Myocyte (in vitro differentiated cells): ENCODE results near the gene SFXN4. TPM values are rescaled to one million over a fixed set of nuclear protein-coding genes. Genes with fewer than 3 reads are reported as not detected.

Experiments used
- DNase-seq: peaks from one replicate; pipeline ENCODE4 v3.0.0-alpha.2; 2012; ENCODE audit warnings: low read depth
- polyA plus RNA-seq: library from polyadenylated mRNA; unstranded; fragments of >200 nt; gene quantifications from one replicate; pipeline ENCODE4 v1.2.1, GENCODE V29; 2012; ENCODE audit warnings: missing spikeins
- total RNA-seq: library from RNA; depleted of rRNA; stranded (reverse); fragments of >200 nt; gene quantifications from 2 replicates; pipeline ENCODE4 v1.2.3, GENCODE V29; 2014

The SFXN4 gene, protein sequence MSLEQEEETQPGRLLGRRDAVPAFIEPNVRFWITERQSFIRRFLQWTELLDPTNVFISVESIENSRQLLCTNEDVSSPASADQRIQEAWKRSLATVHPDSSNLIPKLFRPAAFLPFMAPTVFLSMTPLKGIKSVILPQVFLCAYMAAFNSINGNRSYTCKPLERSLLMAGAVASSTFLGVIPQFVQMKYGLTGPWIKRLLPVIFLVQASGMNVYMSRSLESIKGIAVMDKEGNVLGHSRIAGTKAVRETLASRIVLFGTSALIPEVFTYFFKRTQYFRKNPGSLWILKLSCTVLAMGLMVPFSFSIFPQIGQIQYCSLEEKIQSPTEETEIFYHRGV
- 18.2 and 33.2 TPM in 2 replicates for total RNA-seq
- 13.7 TPM for polyA plus RNA-seq

DNA sequence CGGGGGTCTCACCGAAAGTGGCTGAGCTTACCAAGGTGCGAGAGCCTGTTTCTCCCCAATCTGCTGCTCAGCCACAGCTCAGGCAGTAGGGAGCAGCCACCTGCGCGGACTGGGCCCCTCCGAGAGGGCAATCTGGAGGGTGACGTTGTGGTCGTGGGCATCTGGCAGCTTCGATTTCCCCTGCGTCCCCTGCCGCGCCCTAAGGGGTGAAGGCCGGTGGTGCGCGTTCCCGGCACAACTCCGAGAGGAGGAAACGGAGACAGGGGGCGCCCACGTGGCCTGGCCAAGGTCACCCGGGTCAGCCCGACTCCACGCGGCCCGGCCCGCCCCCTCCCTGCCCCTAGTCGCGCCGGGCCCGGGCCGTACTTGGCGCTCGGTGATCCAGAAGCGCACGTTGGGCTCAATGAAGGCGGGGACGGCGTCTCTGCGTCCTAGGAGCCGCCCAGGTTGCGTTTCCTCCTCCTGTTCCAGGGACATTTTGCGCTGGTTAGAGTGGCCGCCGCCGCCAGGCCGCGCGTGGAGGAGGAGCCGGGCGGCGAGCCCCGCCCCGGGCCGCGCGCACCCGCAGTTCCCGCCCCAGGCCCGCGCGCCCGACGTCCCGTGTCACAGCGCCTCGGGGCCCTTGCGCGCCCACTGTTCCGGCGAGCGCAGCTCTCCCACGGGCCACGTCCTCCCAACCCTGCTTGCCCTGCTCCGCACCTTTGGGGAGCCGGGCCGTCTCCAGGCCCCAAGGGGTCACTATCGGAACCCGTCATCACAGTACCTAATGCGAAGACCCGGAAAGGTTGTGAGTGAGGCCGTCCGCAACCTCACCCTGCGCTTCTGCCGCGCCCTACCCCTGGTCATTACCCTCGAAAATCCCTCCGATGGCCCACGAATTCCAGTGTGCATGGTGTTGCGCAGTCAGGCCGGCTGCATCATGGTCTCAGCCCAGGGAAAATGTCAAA, at the start of gene SFXN4:
SFXN4 (minus strand) TSS at position 544 of the 947 bp plus-strand sequence; CDS start at position 477, 67 bp downstream.
- peak; percentile 75 for DNase-seq

DNA sequence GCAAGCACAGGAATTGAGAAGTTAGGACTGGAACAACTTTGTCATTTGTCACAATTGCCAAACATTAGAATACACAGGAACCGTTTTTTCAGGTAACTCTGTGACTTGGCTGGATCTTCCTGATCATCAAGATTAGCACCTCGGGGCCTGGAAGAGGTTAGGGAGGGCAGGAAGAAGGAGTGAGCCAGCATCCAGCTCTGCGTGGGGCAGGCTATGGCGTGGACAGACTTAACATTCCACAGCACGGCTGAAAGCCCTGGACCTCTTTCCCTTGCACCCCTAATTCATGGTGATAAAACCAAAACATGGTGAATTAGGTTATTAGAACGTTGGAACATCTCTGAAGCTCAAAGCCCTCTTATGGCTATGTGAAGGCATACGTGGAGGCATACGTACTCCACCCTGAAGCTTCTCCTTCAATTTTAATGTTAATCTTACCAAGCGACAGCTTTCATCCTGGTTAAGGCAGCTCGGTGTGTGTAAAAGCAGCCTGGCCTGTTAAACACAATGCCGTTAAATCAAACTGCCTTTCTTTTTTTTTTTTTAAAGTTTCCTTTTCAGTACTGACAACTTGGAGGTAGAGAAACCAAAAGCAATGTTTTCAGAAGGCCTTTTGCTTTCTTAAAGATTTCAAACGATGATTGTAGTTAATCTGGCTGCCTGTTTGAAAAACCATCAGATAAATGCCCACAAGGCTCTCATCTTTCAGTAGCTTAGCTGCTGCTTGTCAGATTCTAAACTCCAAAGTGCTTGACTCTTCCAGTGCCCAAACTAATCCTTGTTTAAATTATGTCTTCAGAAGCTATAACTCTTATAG, 46.3 kb upstream of the SFXN4 start:
- DNase-seq = no peak

DNA sequence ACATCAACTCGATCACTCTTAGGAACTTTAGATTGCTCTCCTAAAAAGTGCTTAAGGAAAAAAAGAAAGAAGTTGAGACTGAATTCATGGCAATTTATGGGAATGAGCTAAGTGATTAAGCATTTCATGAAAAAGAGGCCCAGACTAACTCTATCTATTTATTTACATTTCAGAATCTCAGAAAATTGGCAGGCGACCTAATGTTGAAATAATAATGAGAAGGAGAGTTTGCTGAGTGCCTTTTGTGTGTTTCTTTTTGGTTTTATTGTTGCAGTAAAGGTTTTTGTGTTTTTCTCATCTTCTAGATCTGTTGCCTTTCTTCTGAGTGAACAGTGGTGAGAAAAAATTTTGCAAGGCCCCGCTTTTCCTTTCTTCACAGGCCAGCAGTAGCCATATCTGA, 45.7 kb upstream of the SFXN4 start:
- DNase-seq = no peak

DNA sequence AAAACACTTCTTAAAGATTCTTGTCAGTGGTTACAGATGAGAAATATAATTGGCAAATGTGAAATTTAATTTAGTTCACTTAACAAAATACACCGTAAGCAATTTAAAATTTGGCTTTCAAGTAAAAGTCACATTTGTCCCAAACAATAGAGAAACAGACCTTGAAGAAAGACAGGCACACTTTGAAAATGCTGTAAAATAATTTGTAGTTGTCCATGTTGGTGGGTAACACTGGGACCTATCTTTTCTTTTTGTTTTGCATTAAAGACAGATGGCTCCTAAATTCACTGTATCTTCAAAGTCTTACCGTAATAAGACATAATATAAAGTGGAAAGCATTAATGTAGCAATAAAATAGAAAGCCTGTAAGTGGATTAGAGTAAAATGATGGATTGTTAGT, 45.1 kb upstream of the SFXN4 start:
- DNase-seq = no peak

DNA sequence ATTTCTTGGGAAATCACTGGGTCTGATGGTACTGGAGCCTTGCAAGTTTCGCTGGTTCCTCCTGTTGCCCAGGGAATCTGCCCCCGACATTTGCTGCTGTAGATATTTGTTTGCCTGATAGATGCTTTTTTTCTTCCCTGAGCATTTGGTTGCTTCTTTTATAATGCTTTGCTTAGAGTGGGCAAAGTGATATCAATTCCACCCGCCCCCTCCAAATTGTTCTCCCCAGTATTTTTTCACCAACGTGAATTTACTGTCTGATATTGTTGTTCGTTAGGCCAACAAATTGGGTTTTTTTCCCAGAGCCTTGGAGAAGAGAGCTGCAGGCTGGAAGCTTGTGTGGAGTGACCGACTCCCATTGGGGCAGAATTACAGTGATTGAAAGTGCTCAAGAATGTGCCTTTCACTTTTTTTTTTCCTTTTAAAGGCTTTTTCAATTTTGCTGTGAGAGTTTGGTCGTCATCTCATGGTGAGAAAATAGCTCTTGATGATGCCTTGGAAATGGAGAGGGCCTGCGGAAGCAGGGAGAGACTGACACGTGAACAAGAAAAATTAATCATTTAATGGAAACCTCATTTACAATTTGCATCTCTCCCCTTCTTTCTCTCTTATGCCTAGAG, 44.3 kb upstream of the SFXN4 start:
- no peak for DNase-seq

DNA sequence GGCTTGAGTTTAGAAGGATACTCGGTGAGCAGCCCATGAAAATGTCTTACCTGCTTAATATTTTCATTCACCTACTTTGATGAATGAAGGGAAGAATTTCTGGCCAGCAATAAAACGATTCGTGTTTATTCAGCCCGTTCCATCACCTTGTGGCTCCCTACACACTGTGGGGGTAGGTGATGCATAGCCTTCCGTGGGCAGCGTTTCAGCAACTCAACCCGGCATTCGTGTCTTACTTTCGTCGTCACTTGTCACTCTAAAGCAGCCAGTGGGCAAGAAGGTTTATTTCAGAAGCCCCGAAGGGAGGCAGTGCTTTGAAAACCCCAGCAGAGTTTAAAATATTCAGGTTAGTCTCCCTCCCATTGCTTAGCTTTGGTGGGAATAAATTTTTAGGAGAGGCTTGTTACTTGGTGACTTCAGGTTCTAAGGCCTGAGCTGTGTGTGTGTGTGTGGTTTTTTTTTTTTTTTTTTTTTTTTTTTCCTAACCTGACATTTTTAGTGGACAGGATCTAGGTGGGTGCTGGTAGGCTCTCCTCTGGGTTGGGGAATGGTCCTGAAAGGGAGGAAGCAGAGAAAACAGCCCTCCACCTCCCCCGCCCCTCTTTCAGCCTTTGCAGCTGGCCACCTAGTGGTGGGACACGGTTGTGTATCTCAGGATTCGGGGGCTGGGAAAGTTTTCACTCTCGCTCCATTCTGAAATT, 43.7 kb upstream of the SFXN4 start:
- DNase-seq = peak; percentile 61

DNA sequence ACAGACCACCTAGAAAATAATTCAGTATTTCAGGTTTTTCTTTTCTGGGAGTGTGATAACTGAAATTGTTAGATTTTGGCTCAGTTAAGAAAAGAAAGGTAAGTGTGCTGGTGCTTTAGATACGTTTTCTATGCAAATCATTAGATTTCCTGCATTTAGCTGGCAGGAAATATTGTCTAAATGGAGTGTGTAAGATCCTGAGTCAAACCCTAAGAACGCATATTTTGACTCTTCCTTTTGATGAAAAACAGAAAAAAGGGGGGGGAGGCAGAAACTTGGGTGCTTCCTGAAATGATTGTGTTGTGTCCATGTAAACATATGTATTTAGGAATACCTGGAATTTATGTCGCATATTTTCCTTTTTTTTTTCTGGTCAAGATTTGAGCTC, 43.0 kb upstream of the SFXN4 start:
- no peak for DNase-seq

DNA sequence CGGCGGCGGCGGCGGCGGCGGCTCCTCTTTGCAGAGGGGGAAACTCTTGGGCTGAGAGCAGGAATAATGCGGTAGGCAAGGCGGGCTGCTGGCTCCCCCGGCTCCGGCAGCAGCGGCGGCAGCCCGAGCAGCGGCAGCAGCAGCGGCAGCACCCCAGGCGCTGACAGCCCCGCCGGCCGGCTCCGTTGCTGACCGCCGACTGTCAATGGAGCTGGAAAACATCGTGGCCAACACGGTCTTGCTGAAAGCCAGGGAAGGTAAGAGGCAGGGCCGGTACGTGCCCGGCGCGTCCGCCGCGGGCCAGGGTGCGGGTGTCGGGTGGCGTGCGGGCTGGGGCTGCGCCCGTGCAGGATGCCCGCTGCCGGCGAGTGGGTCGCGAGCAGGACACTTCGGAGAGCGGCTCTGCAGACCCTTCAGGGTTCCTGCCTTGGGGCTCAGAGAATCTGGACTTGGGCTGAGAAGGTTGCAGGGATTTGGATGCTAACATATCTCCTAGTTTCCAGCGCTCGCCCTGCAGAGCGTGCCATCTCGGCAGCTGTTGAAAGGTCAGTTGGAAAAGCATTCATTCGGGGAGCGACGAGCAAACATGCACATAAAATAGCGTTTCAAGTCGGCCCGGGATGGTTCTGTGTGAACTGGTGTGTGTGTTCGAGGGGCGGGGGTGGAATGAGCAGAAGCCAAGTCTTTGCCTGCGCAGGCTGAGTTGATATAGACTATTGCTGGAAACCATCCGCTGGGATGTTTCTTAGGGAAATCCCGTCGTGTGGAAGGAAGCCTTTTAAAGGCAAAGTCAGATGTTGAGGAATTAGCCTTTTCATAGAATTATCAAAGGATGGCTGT, 42.4 kb upstream of the SFXN4 start:
- DNase-seq = peak; percentile 50

DNA sequence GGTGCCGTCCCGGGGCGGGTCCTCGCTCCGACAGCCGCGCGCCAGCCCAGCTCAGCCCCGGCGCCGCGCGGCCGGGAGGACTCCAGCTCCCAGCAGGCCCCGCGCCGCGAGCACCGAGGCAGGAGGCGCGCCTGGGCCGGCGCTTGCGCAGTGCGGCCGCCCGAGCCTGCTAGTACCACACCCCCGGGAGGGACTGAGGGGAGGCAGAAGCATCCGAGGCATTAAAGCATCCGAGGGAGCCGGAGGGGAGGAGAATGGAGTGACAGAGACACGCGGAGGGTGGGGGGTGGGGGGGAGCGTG, 41.8 kb upstream of the SFXN4 start, which contains the start of gene GRK5:
GRK5 (plus strand) TSS at position 206 of the 301 bp plus-strand sequence. CDS start 347 bp downstream, outside the sequence.
- DNase-seq = peak; percentile 97

DNA sequence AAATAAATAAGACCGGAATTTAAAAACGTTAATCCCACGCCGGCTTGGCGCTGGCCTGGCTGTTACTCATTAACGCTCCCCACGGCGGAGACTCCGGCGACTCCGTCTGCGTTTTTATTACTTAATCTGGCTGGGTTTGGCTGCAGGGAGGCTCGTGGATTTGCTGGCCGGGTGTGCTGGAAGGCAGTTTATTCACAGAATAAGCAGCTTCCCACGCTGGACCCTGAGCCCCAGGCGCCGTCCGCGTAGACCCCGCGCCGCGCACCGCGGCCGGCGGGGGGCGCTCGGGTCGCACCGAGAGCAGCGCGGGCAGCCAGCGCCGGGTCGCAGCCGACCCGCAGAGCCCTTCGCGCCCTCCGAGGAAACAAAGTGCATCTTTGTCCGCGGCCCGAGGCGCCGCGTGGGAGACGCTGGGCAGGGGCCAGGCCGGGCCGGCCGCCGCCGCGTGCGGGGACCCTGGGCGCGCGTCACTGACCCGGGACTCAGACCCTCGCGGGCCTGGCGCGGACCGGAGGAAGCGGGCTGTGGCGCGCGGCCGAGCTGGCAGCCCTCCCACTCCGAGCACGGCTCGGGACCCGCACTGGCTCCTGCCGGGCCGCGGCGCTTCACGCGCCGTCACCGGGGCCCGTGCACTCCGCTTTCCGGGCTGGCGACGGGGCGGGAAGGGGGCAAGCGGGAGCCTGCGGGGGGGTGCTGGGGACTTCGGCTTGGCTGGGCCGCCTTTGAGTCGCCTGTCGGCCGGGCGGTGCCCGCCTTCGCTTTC, 41.3 kb upstream of the SFXN4 start:
- peak; percentile 67 for DNase-seq

DNA sequence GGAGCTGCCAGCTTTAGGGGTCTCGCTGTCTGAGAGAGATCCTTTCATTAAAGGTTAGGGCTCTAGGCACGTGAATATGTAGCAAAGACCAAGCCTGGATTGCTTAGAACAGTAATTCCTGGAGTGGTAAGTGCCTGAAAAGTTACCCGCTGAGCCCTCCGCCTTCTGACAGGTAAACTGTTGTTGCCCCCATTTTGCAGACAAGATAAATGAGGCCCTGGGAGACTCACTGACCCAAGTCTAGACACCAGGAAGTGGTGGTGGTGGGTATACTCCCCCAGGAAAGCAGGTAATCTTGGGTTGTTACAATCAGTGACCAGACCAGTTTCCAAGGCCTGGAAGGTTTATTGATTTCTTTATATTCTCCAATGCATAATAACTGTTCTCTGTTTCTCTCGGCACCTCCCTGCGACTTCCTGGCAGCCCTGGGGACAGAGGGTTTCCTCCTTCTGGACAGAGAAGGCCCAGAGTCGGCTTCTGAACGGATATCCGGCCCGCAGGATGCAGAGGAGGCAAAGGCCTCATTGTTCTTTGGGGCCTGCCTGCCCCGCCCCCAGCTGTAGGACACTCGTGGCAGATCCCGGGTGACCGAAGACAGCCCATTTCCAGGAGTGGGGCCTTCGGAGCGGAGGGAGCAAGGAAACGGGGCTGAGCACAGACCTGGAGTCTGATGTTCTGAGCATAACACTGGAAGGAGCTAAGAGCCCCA, 40.5 kb upstream of the SFXN4 start:
- no peak for DNase-seq

DNA sequence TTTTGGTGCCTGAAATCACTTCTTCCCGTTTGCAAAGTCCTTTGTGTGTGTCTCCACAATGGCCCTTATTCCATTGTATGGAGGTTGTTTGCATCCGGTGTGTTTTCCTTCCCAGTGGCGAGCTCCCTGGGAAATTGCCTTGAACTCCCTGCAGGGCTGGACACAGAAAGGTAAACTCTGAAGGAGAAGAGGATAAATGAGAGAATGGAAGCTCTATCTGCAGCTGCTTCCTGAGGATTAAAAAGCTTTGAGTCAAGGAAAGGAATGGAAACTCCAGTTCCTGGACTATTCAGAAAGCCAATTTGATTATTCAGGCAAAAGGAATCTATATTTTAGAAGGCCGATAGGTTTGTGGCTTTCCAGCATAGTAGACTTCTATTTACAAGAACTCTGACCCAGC, 37.5 kb upstream of the SFXN4 start:
- DNase-seq = no peak

DNA sequence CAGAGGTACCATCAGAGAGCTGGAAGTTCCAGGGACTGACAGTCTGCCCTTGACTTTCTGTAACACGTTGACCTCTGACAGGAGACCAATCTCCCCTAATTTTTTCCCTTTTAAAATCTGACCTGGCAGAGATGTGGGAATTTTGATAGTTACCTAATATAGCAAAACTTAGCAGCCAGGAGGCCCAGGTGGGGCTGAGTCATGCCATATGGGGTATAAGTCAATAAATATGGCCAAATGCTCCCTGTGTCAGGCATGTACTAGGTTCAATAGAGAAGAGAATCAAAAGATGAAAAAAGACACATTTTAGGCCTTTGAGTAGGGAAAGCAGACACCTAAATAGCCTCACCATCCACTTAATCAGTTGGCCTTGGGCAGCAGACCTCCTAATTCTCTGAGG, 35.7 kb upstream of the SFXN4 start:
- DNase-seq = no peak

DNA sequence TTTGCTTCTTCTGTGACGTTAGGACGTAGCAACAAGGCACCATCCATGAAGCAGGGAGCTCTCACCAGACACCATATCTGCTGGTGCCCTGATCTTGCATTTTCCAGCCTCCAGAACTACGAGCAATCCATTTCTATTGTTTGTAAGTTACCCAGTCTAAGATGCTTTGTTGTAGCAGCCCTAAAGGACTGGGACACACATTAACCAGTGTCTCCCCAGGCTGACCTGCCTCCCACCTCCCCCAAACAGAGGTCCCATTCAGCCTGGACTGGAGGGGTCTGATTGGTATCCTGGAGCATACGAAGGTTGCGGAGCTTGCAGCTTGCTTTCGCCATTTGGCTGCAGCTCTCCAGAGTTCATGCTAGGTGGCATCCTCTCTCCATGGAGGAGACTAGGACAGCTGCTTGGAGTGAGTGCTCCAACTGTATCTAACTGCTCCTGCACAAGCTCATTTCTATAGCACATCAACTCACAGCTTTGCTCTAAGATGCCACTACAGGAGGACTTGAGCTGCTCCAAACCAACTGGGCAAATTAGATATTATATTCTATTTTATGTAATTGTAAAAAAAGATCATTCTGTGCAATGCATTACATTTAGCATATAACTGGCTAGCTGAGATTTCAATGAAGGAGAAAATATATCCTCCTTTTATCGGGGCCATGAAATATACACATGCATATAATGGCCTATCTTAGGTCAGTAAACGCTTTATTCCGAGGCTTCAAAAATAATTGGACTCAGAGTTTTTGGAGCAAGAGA, 33.9 kb upstream of the SFXN4 start:
- DNase-seq = peak; percentile 77

DNA sequence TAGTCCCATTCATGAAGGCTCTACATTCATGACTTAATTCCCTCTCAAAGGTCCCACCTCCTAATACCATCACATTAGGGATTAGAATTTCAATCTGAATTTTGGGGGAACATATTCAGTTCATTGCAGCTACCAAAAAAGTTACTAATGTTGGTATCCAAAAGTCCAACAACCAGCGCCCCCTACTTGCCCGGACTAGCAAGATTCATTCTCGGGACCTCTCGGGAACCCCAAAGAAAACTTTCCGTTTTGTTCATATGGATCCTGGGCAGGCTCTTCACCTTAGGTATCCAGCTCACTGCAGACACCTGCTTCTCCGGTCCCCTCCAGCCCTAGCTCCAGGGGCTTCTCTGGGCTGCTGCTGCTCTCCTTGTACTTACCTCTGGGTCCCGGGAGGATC, 32.9 kb upstream of the SFXN4 start:
- DNase-seq = no peak

DNA sequence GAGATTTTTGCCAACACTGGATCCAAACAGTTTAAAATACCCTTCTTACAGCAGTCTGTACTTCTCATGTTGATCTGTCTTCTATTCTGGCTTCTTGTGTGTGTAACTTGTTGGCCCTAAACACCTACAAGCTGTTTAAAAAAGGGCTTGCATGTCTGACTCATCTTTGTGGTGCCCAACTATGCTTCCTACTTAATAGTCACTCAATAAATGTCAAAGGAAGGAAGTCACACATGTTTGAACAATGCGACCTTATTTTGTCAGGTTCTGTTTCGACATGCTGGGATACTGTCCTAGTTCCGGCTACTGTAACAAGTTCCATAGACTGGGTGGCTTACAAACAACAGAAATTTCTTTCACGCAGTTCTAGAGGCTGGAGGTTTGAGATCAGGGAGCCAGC, 32.4 kb upstream of the SFXN4 start:
- no peak for DNase-seq

DNA sequence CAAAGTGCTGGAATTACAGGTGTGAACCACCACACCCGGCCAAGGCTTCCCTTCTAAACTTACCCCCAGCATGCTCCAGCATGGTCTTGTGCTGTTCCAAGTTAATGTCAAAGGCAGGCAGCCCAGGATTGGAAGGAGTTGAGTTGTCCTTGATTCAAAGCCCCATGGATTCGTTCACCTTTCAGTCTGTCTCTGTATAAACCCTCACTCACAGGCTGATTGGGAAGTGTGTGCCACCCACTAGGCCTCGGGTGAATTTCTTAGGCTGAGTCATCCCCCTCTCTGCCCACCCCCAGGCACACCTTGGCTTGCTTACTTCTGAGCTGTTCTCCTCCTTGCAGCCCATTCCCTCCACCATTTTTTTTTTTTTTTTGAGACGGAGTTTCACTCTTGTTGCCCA, 26.4 kb upstream of the SFXN4 start:
- no peak for DNase-seq
